Keratinocyte (primary cell): ENCODE measurements around the gene ATP9B. TPM values are rescaled to one million over a fixed set of nuclear protein-coding genes. Genes with fewer than 3 reads are reported as not detected.

Experiments
- DNase-seq: peaks from one replicate; pipeline ENCODE4 v3.0.0-alpha.2; 2011; ENCODE audit warnings: low read depth, missing footprints, low spot score
- FAIRE-seq: peaks from 2 replicates; lab custom pipeline; 2011; peaks lifted over from hg19 to GRCh38; lab: Jason Lieb, UNC
- H2AFZ ChIP-seq: 2 replicates; pipeline ENCODE4 v1.6.0; 2012; ENCODE audit warnings: low read length, control low read depth, inconsistent platforms; ENCODE audit not compliant: control insufficient read depth
- H3K27ac ChIP-seq: 2 replicates; pipeline ENCODE4 v1.5.1; 2011; ENCODE audit warnings: low read length; ENCODE audit not compliant: control insufficient read depth, insufficient read depth
- H3K27me3 ChIP-seq: 3 replicates; pipeline ENCODE4 v1.6.0; 2011; ENCODE audit warnings: low read length; ENCODE audit not compliant: control insufficient read depth, insufficient read depth; ENCODE audit errors: extremely low read depth
- H3K36me3 ChIP-seq, 2 experiments: 2 replicates in 1 of 2; 3 replicates in 1 of 2; pipeline ENCODE4 v1.5.1; 2011; ENCODE audit warnings: low read length in 2 of 2, mild to moderate bottlenecking in 1 of 2; ENCODE audit not compliant: control insufficient read depth in 2 of 2, insufficient read depth in 2 of 2; ENCODE audit errors: extremely low read depth in 1 of 2
- H3K4me1 ChIP-seq: 3 replicates; pipeline ENCODE4 v1.5.1; 2011; ENCODE audit warnings: low read length; ENCODE audit not compliant: control insufficient read depth, insufficient read depth; ENCODE audit errors: extremely low read depth
- H3K4me2 ChIP-seq: 3 replicates; pipeline ENCODE4 v1.6.0; 2011; ENCODE audit warnings: low read depth, low read length; ENCODE audit not compliant: control insufficient read depth, insufficient read depth; ENCODE audit errors: extremely low read depth
- H3K4me3 ChIP-seq, 3 experiments: fragments of 200-600 bp in 1 of 3; sonication (generic) in 1 of 3; 2 replicates in 2 of 3; 3 replicates in 1 of 3; pipeline ENCODE4 v1.5.1; 2011 to 2016; ENCODE audit warnings: low read length in 3 of 3, mild to moderate bottlenecking in 3 of 3, control low read depth in 2 of 3, inconsistent platforms in 1 of 3, low read depth in 1 of 3, mixed read lengths in 1 of 3, mixed run types in 1 of 3, moderate library complexity in 1 of 3; ENCODE audit not compliant: control insufficient read depth in 2 of 3, insufficient read depth in 2 of 3; ENCODE audit errors: extremely low read depth in 1 of 3
- H3K79me2 ChIP-seq: 2 replicates; pipeline ENCODE4 v1.6.0; 2012; ENCODE audit warnings: low read length; ENCODE audit not compliant: control insufficient read depth, insufficient read depth
- H3K9ac ChIP-seq: 3 replicates; pipeline ENCODE4 v1.6.0; 2011; ENCODE audit warnings: low read length; ENCODE audit not compliant: control insufficient read depth, insufficient read depth; ENCODE audit errors: extremely low read depth
- H3K9me1 ChIP-seq: 3 replicates; pipeline ENCODE4 v1.6.0; 2011; ENCODE audit warnings: low read length; ENCODE audit not compliant: control insufficient read depth, insufficient read depth; ENCODE audit errors: extremely low read depth
- H3K9me3 ChIP-seq: 2 replicates; pipeline ENCODE4 v1.5.1; 2012; ENCODE audit warnings: low read depth, low read length; ENCODE audit not compliant: control insufficient read depth
- H4K20me1 ChIP-seq: 3 replicates; pipeline ENCODE4 v1.6.0; 2011; ENCODE audit warnings: low read length; ENCODE audit not compliant: control insufficient read depth, insufficient read depth; ENCODE audit errors: extremely low read depth
- CTCF ChIP-seq, 3 experiments: IDR thresholded peaks in 1 of 3; conservative IDR thresholded peaks in 1 of 3; optimal IDR thresholded peaks in 1 of 3; 2 replicates in 2 of 3; 3 replicates in 1 of 3; pipeline versions ENCODE3 to v1.5.1; 2011; ENCODE audit warnings: low read length in 3 of 3, mild to moderate bottlenecking in 3 of 3, moderate library complexity in 2 of 3, control low read depth in 1 of 3, inconsistent platforms in 1 of 3; ENCODE audit not compliant: insufficient read depth in 2 of 3; ENCODE audit errors: extremely low read depth in 1 of 3
- EZH2 ChIP-seq: IDR thresholded peaks from one replicate; pipeline ENCODE4 v1.6.1; 2012; ENCODE audit warnings: inconsistent platforms, mild to moderate bottlenecking, low read length, moderate library complexity
- dilution Hi-C: fragments of 300-500 bp; cut with MboI; formaldehyde crosslinking; loops from one replicate; pipeline ENCODE4 v1.7.0; 2020; ENCODE audit warnings: low sequenced_read_pairs; ENCODE audit not compliant: extremely low pct_ligation_motif_present
- polyA plus RNA-seq, 5 experiments: library from polyadenylated mRNA; depleted of rRNA in 3 of 5; stranded (reverse) in 3 of 5; stranded (forward) in 1 of 5; unstranded in 1 of 5; fragments of >200 nt; gene quantifications; 1 replicate in 1 of 5; 2 replicates in 3 of 5; 3 replicates in 1 of 5; pipeline versions ENCODE4 v1.2.1 to v1.2.3, GENCODE V29; 2011 to 2012; ENCODE audit warnings: missing spikeins in 2 of 5, low read depth in 1 of 5, low replicate concordance in 1 of 5

Gene ATP9B
- polyA plus RNA-seq, 1 donor (not counting 4 experiments of a cell fraction or from before 2014, with no cell fraction given), result 16.1 TPM

- H3K36me3 ChIP-seq, result peaks cover 0 to 3% of the 10 kb centered on the region in 2 experiments
- no peak overlapping the region for H3K4me2 ChIP-seq
- H3K4me1 ChIP-seq, result no peaks in the 10 kb centered on the region
- H2AFZ ChIP-seq, result no peak overlapping the region
- no peak for DNase-seq
- H3K9me3 ChIP-seq, result no peaks in the 10 kb centered on the region
- FAIRE-seq, result no peak
- no peak overlapping the region for H3K9ac ChIP-seq
- H4K20me1 ChIP-seq, result no peaks in the 10 kb centered on the region
- no peaks in the 10 kb centered on the region for H3K27me3 ChIP-seq
- H3K27ac ChIP-seq, result no peak overlapping the region
- H3K79me2 ChIP-seq, result no peaks in the 10 kb centered on the region
- no peak for TF ChIP-seq EZH2
- TF ChIP-seq CTCF (optimal IDR thresholded peaks at IDR 0.05 in 1 of 3, IDR thresholded peaks at IDR 0.05 in 1 of 3, conservative IDR thresholded peaks at IDR 0.05 in 1 of 3; ENCODE audit: extremely low read depth in 1 of 3, insufficient read depth in 2 of 3, low read length in 3 of 3), result no peak
- H3K9me1 ChIP-seq, result no peaks in the 10 kb centered on the region
- dilution Hi-C loops, result no loop called here
- no peak overlapping the region for H3K4me3 ChIP-seq
Measured at GRCh38 chr18:79147014-79147413, 77.8 kb downstream of the ATP9B start.

- H3K36me3 ChIP-seq, result peaks cover 0 to 3% of the 10 kb centered on the region in 2 experiments
- H3K4me1 ChIP-seq, result no peaks in the 10 kb centered on the region
- no peaks in the 10 kb centered on the region for H3K9me1 ChIP-seq
- DNase-seq, result no peak
- TF ChIP-seq CTCF (optimal IDR thresholded peaks at IDR 0.05 in 1 of 3, IDR thresholded peaks at IDR 0.05 in 1 of 3, conservative IDR thresholded peaks at IDR 0.05 in 1 of 3; ENCODE audit: extremely low read depth in 1 of 3, insufficient read depth in 2 of 3, low read length in 3 of 3) (no peak), EZH2 (no peak)
- H3K9ac ChIP-seq, result no peak overlapping the region
- H4K20me1 ChIP-seq, result no peaks in the 10 kb centered on the region
- no peak overlapping the region for H3K4me2 ChIP-seq
- no peak overlapping the region for H3K27ac ChIP-seq
- H3K27me3 ChIP-seq, result no peaks in the 10 kb centered on the region
- no peak overlapping the region for H3K4me3 ChIP-seq
- FAIRE-seq, result no peak
- H2AFZ ChIP-seq, result no peak overlapping the region
- dilution Hi-C loops, result no loop called here
- no peaks in the 10 kb centered on the region for H3K9me3 ChIP-seq
- no peaks in the 10 kb centered on the region for H3K79me2 ChIP-seq
Measured at GRCh38 chr18:79151191-79151590, 82.0 kb downstream of the ATP9B start.
